ENCODE data around the gene ATRIP.

The ATRIP gene

GRCh38 chr3:48504051-48504946 lies 57.8 kb downstream of the ATRIP start, which contains the start of gene SHISA5:
SHISA5 (minus strand) TSS chr3:48504174; CDS start chr3:48504094, 80 bp downstream.
- Histone ChIP-seq H3K9me3 (ENCODE audit: control insufficient read depth, insufficient read depth, low read depth, low read length) (no peaks in the 10 kb centered on the region), H3K36me3 (ENCODE audit: control insufficient read depth in 2 of 2, insufficient read depth in 1 of 2, low read length in 2 of 2) (no peaks in the 10 kb centered on the region), H3K4me3 (ENCODE audit: low read depth, low read length) (peak within 1 kb of the TSS; percentile 53), H3K4me1 (ENCODE audit: control insufficient read depth, insufficient read depth, low read length) (no peaks in the 10 kb centered on the region), H3K27ac (ENCODE audit: extremely low read depth, low read depth, low read length) (no peak within 1 kb of the TSS; the same call in 1 of the 2 replicates)
- CTCF ChIA-PET = interaction anchor here (0.5 to 1.4 kb wide), 3 partner anchors 31 to 68 kb away, joined by 4 to 5 read pairs (median 5); no protein-coding TSS in a partner anchor
- POLR2A ChIA-PET = no interaction called here
- TF ChIP-seq ZNF692 (tag by site-specific recombination; IDR thresholded peaks at IDR 0.05) (no peak), ZNF398 (tag by site-specific recombination; IDR thresholded peaks at IDR 0.05) (peak; percentile 83), ZNF580 (tag by site-specific recombination; IDR thresholded peaks at IDR 0.05) (no peak), ZBTB26 (tag by site-specific recombination; optimal IDR thresholded peaks at IDR 0.05) (peak; percentile 30), GLIS2 (tag by site-specific recombination; IDR thresholded peaks at IDR 0.05) (peak; percentile 47), ZNF423 (tag by site-specific recombination; IDR thresholded peaks at IDR 0.05) (no peak), ZSCAN16 (tag by site-specific recombination; IDR thresholded peaks at IDR 0.05) (no peak), ZBTB10 (tag by site-specific recombination; IDR thresholded peaks at IDR 0.05) (no peak), ZNF350 (tag by site-specific recombination; IDR thresholded peaks at IDR 0.05) (no peak), EGR2 (tag by site-specific recombination; IDR thresholded peaks at IDR 0.05; ENCODE audit: low read depth) (0 out of 2 replicates have a peak, but pooled peaks have one; percentile 25), YY1 (tag by site-specific recombination; IDR thresholded peaks at IDR 0.05) (no peak), TSHZ1 (tag by site-specific recombination; IDR thresholded peaks at IDR 0.05; ENCODE audit: borderline replicate concordance) (no peak), SP2 (tag by site-specific recombination; IDR thresholded peaks at IDR 0.05) (peak; percentile 25), ZNF76 (tag by site-specific recombination; IDR thresholded peaks at IDR 0.05; ENCODE audit: borderline replicate concordance, low read depth) (no peak), ZSCAN30 (tag by site-specific recombination; IDR thresholded peaks at IDR 0.05) (no peak), ZBTB11 (tag by site-specific recombination; conservative IDR thresholded peaks at IDR 0.05; ENCODE audit: low read depth) (peak; percentile 31; the same call in 1 of the 2 replicates), ZNF514 (tag by site-specific recombination; IDR thresholded peaks at IDR 0.05) (no peak), ZFP41 (tag by site-specific recombination; IDR thresholded peaks at IDR 0.05; ENCODE audit: borderline replicate concordance) (no peak), ZNF433 (tag by site-specific recombination; IDR thresholded peaks at IDR 0.05; ENCODE audit: low read depth) (no peak), FEZF1 (tag by site-specific recombination; IDR thresholded peaks at IDR 0.05) (no peak), KLF10 (tag by site-specific recombination; IDR thresholded peaks at IDR 0.05) (no peak)
